GM12892 (cell line): ENCODE results near the gene ARMC9.

Source experiments
- POLR2A ChIP-seq: IDR thresholded peaks from 2 replicates; pipeline ENCODE4 v1.6.1; 2011; ENCODE audit warnings: low read depth, low read length, control low read depth
- POLR2AphosphoS5 ChIP-seq: IDR thresholded peaks from 2 replicates; pipeline ENCODE4 v1.6.1; 2011; ENCODE audit warnings: low read depth, low read length, control low read depth
- TAF1 ChIP-seq: IDR thresholded peaks from 2 replicates; pipeline ENCODE4 v1.6.1; 2011; ENCODE audit warnings: low read depth, mild to moderate bottlenecking, control low read depth, low read length, borderline replicate concordance

DNA sequence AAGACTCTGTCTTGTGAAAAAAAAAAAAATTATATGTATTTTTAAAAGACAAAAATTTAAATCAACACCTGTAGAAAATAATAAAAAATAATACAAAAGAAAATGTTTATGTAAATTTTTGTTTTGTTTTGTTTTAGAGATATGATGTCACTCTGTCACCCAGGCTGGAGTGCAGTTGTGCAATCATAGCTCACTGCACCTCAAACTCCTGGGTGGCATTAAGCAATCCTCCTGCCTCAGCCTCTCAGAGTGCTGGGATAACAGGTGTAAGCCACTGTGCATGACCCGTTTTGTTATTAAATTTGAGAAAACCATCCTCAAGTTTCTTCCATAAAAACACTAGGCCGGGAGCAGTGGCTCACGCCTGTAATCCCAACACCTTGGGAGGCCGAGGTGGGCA lies 140.9 kb downstream of the ARMC9 start:
- TF ChIP-seq POLR2A, result no peak
- no peak for TF ChIP-seq POLR2AphosphoS5
- TF ChIP-seq TAF1, result no peak
